Measurements from ENCODE around the gene TMEM50A.
A peak's percentile ranks its signal among the peaks of the same experiment; 100 is the strongest.
"Not testable (repeated sequence)": the region's sequence is repeated elsewhere in the genome, so short reads cannot be mapped to it uniquely, and the experiment has no call there.

The TMEM50A gene

GRCh38 chr1:25329336-25329735, 8.8 kb upstream of the TMEM50A start:
- not testable (repeated sequence) for DNase-seq (ENCODE audit: extremely low spot score, insufficient read length, low read depth); FAIRE-seq

- not testable (repeated sequence) for FAIRE-seq; DNase-seq (ENCODE audit: extremely low spot score, insufficient read length, low read depth)
Observed at GRCh38 chr1:25329950-25330349, 8.2 kb upstream of the TMEM50A start.

- not testable (repeated sequence) for DNase-seq (ENCODE audit: extremely low spot score, insufficient read length, low read depth)
- FAIRE-seq, result peak; percentile 74
Observed at GRCh38 chr1:25336922-25337354, 1.2 kb upstream of the TMEM50A start.

GRCh38 chr1:25337483-25338187, 499 bp upstream of the TMEM50A start:
- DNase-seq (ENCODE audit: extremely low spot score, insufficient read length, low read depth); FAIRE-seq: not testable (repeated sequence)

- FAIRE-seq (no peak), DNase-seq (ENCODE audit: extremely low spot score, insufficient read length, low read depth) (no peak)
Observed at GRCh38 chr1:25338986-25339385, 852 bp downstream of the TMEM50A start.

- FAIRE-seq (no peak), DNase-seq (ENCODE audit: extremely low spot score, insufficient read length, low read depth) (no peak)
Observed at GRCh38 chr1:25341746-25342145, 3.6 kb downstream of the TMEM50A start.

GRCh38 chr1:25342846-25343245, 4.7 kb downstream of the TMEM50A start:
- DNase-seq (ENCODE audit: extremely low spot score, insufficient read length, low read depth), result no peak
- no peak for FAIRE-seq

- FAIRE-seq (no peak), DNase-seq (ENCODE audit: extremely low spot score, insufficient read length, low read depth) (no peak)
Observed at GRCh38 chr1:25343872-25344271, 5.7 kb downstream of the TMEM50A start.

- FAIRE-seq, result no peak
- no peak for DNase-seq (ENCODE audit: extremely low spot score, insufficient read length, low read depth)
Observed at GRCh38 chr1:25347556-25347955, 9.4 kb downstream of the TMEM50A start.

GRCh38 chr1:25349606-25350005, 11.5 kb downstream of the TMEM50A start:
- no peak for FAIRE-seq
- DNase-seq (ENCODE audit: extremely low spot score, insufficient read length, low read depth), result no peak

- DNase-seq (ENCODE audit: extremely low spot score, insufficient read length, low read depth), result no peak
- no peak for FAIRE-seq
Observed at GRCh38 chr1:25355841-25356395, 17.8 kb downstream of the TMEM50A start.

- FAIRE-seq (no peak), DNase-seq (ENCODE audit: extremely low spot score, insufficient read length, low read depth) (no peak)
Observed at GRCh38 chr1:25356441-25356840, 18.3 kb downstream of the TMEM50A start.

GRCh38 chr1:25356848-25357247, 18.7 kb downstream of the TMEM50A start:
- FAIRE-seq, result no peak
- no peak for DNase-seq (ENCODE audit: extremely low spot score, insufficient read length, low read depth)

- DNase-seq (ENCODE audit: extremely low spot score, insufficient read length, low read depth) (no peak), FAIRE-seq (no peak)
Observed at GRCh38 chr1:25360596-25361581, 22.8 kb downstream of the TMEM50A start.

GRCh38 chr1:25361901-25362300, 23.8 kb downstream of the TMEM50A start:
- DNase-seq (ENCODE audit: extremely low spot score, insufficient read length, low read depth) (no peak), FAIRE-seq (no peak)

- DNase-seq (ENCODE audit: extremely low spot score, insufficient read length, low read depth); FAIRE-seq: not testable (repeated sequence)
Observed at GRCh38 chr1:25362634-25363559, 24.8 kb downstream of the TMEM50A start.

GRCh38 chr1:25369241-25369640, 31.1 kb downstream of the TMEM50A start:
- DNase-seq (ENCODE audit: extremely low spot score, insufficient read length, low read depth) (no peak), FAIRE-seq (no peak)

GRCh38 chr1:25369691-25370271, 31.6 kb downstream of the TMEM50A start:
- DNase-seq (ENCODE audit: extremely low spot score, insufficient read length, low read depth); FAIRE-seq: not testable (repeated sequence)

- not testable (repeated sequence) for FAIRE-seq; DNase-seq (ENCODE audit: extremely low spot score, insufficient read length, low read depth)
Observed at GRCh38 chr1:25371757-25372156, 33.6 kb downstream of the TMEM50A start.
